HCT116 (cell line): Measurements from ENCODE around the gene CLCA4. TPM values are rescaled to one million over a fixed set of nuclear protein-coding genes. Genes with fewer than 3 reads are reported as not detected.

Experiments used
- ATAC-seq: fragments of 200-7000 bp; cut with Tn5 transposase; 2 replicates; pipeline ENCODE4 v1.9.1; 2020; ENCODE audit warnings: mild to moderate bottlenecking, moderate library complexity
- BruUV-seq: library from RNA; stranded (reverse); fragments of 400-500 nt; replicated peaks from 2 replicates; lab custom pipeline; 2021; lab: Mats Ljungman, UMichigan
- CTCF ChIA-PET: fragments of 300-600 bp; sonication (Branson Sonifier 250); formaldehyde crosslinking; loops from one replicate; lab custom pipeline; 2021; ENCODE audit warnings: antibody characterized with exemption; lab: Charles Lee
- POLR2A ChIA-PET: fragments of 300-600, 350-600 bp; sonication (Branson Sonifier 250); formaldehyde crosslinking; loops from one replicate; lab custom pipeline; 2021; ENCODE audit warnings: antibody characterized with exemption; lab: Charles Lee
- RAD21 ChIA-PET, 2 experiments: fragments of 300-600 bp; sonication (Branson Sonifier 250); formaldehyde crosslinking; loops; one replicate each; lab custom pipeline; 2023; ENCODE audit warnings: low total read pairs in 2 of 2; ENCODE audit not compliant: uncharacterized antibody in 2 of 2, unreplicated experiment in 2 of 2, low non-redundant PET in 1 of 2; lab: Charles Lee
- DNase-seq: peaks from one replicate; pipeline ENCODE4 v3.0.0-alpha.2; 2010; ENCODE audit warnings: low read depth, low spot score
- H2AFZ ChIP-seq: fragments of 200-600 bp; shearing (Covaris generic), sonication (generic); 2 replicates; pipeline ENCODE4 v1.6.1; 2017; ENCODE audit warnings: low read depth, mixed run types, mixed read lengths, antibody characterized with exemption, low read length; ENCODE audit not compliant: poor library complexity, severe bottlenecking
- H3K27ac ChIP-seq: 2 replicates; pipeline ENCODE4 v1.5.1; 2012; ENCODE audit warnings: low read depth, low read length
- H3K27me3 ChIP-seq: fragments of 200-600 bp; sonication (generic); 2 replicates; pipeline ENCODE4 v1.6.1; 2016; ENCODE audit warnings: mixed run types, low read length, mixed read lengths; ENCODE audit not compliant: insufficient read depth
- H3K36me3 ChIP-seq, 2 experiments: fragments of 200-500 bp in 1 of 2; fragments of 200-600 bp in 1 of 2; sonication (Bioruptor generic) in 1 of 2; sonication (generic) in 1 of 2; 2 replicates each; pipeline versions ENCODE4 v1.5.1 to v1.6.1; 2014 to 2016; ENCODE audit warnings: low read length in 2 of 2, inconsistent platforms in 1 of 2, mixed read lengths in 1 of 2, mixed run types in 1 of 2; ENCODE audit not compliant: insufficient read depth in 2 of 2, control insufficient read depth in 1 of 2
- H3K4me1 ChIP-seq, 2 experiments: fragments of 200-600 bp in 1 of 2; sonication (generic) in 1 of 2; 2 replicates each; pipeline versions ENCODE4 v1.5.1 to v1.6.1; 2012 to 2017; ENCODE audit warnings: low read length in 2 of 2, inconsistent platforms in 1 of 2, mild to moderate bottlenecking in 1 of 2, mixed read lengths in 1 of 2, mixed run types in 1 of 2, moderate library complexity in 1 of 2; ENCODE audit not compliant: insufficient read depth in 2 of 2, control insufficient read depth in 1 of 2
- H3K4me2 ChIP-seq: fragments of 200-600 bp; sonication (generic); 2 replicates; pipeline ENCODE4 v1.6.1; 2017; ENCODE audit warnings: mixed run types, low read length, mixed read lengths
- H3K4me3 ChIP-seq, 2 experiments: fragments of 200-600 bp in 1 of 2; sonication (generic) in 1 of 2; replicated peaks in 1 of 2; 2 replicates each; pipeline ENCODE4 v1.5.1; 2011 to 2016; ENCODE audit warnings: low read length in 2 of 2, control low read depth in 1 of 2, low read depth in 1 of 2, mild to moderate bottlenecking in 1 of 2, mixed read lengths in 1 of 2, mixed run types in 1 of 2
- H3K79me2 ChIP-seq: fragments of 200-600 bp; sonication (generic); 2 replicates; pipeline ENCODE4 v1.6.1; 2017; ENCODE audit warnings: mild to moderate bottlenecking, mixed run types, low read length, moderate library complexity, mixed read lengths; ENCODE audit not compliant: insufficient read depth
- H3K9ac ChIP-seq: fragments of 200-600 bp; sonication (generic); 2 replicates; pipeline ENCODE4 v1.6.1; 2016; ENCODE audit warnings: low read length, mixed read lengths
- H3K9me2 ChIP-seq: fragments of 200-600 bp; sonication (generic), shearing (Covaris generic); 2 replicates; pipeline ENCODE4 v1.6.1; 2017; ENCODE audit warnings: mixed run types, mild to moderate bottlenecking, moderate library complexity; ENCODE audit not compliant: insufficient read depth
- H3K9me3 ChIP-seq, 2 experiments: fragments of 200-500 bp in 1 of 2; fragments of 200-600 bp in 1 of 2; sonication (Bioruptor generic) in 1 of 2; sonication (generic) in 1 of 2; 2 replicates each; pipeline ENCODE4 v1.6.1; 2014 to 2017; ENCODE audit warnings: low read length in 2 of 2, mixed read lengths in 2 of 2, inconsistent platforms in 1 of 2, low read depth in 1 of 2, mild to moderate bottlenecking in 1 of 2, mixed run types in 1 of 2, moderate library complexity in 1 of 2; ENCODE audit not compliant: control insufficient read depth in 1 of 2, insufficient read depth in 1 of 2
- H4K20me1 ChIP-seq: fragments of 200-600 bp; sonication (generic), shearing (Covaris generic); 2 replicates; pipeline ENCODE4 v1.6.1; 2017; ENCODE audit warnings: mixed run types, mild to moderate bottlenecking, moderate library complexity; ENCODE audit not compliant: insufficient read depth
- ATF3 ChIP-seq: IDR thresholded peaks from 2 replicates; pipeline ENCODE4 v1.6.1; 2012
- CBX3 ChIP-seq: IDR thresholded peaks from 2 replicates; pipeline ENCODE4 v1.6.1; 2012; ENCODE audit warnings: low read depth
- CEBPB ChIP-seq: IDR thresholded peaks from 2 replicates; pipeline ENCODE4 v1.6.1; 2012; ENCODE audit warnings: low read depth
- CTCF ChIP-seq, 3 experiments: fragments of 200-600 bp in 1 of 3; sonication (generic) in 1 of 3; IDR thresholded peaks in 2 of 3; conservative IDR thresholded peaks in 1 of 3; 2 replicates each; pipeline ENCODE4 v1.5.1; 2012 to 2017; ENCODE audit warnings: low read depth in 2 of 3, low read length in 2 of 3, antibody characterized with exemption in 1 of 3, borderline replicate concordance in 1 of 3, control low read depth in 1 of 3, mild to moderate bottlenecking in 1 of 3, mixed read lengths in 1 of 3, mixed run types in 1 of 3, moderate library complexity in 1 of 3; ENCODE audit not compliant: insufficient read depth in 1 of 3
- ELF1 ChIP-seq: IDR thresholded peaks from 2 replicates; pipeline ENCODE4 v1.6.1; 2012; ENCODE audit warnings: low read depth, borderline replicate concordance
- EZH2 ChIP-seq: fragments of 200-600 bp; sonication (generic); IDR thresholded peaks from 2 replicates; pipeline ENCODE4 v1.6.1; 2017; ENCODE audit warnings: antibody characterized with exemption, mixed run types
- EZH2phosphoT487 ChIP-seq: fragments of 200-600 bp; IDR thresholded peaks from 2 replicates; pipeline ENCODE4 v1.6.1; 2018; ENCODE audit warnings: antibody characterized with exemption, borderline replicate concordance
- FOSL1 ChIP-seq: IDR thresholded peaks from 2 replicates; pipeline ENCODE4 v1.6.1; 2012; ENCODE audit warnings: low read depth
- JUND ChIP-seq: IDR thresholded peaks from 2 replicates; pipeline ENCODE4 v1.6.1; 2012
- POLR2A ChIP-seq: IDR thresholded peaks from 2 replicates; pipeline ENCODE4 v1.7.0; 2011; ENCODE audit warnings: borderline replicate concordance; ENCODE audit not compliant: insufficient read depth, insufficient read length; ENCODE audit errors: extremely low read depth
- POLR2AphosphoS5 ChIP-seq: IDR thresholded peaks from 2 replicates; pipeline ENCODE4 v1.6.1; 2011; ENCODE audit warnings: mild to moderate bottlenecking, low read depth, low read length, moderate library complexity
- SIN3A ChIP-seq: IDR thresholded peaks from 2 replicates; pipeline ENCODE4 v1.6.1; 2012; ENCODE audit warnings: low read depth
- SRF ChIP-seq: IDR thresholded peaks from 2 replicates; pipeline ENCODE4 v1.6.1; 2012; ENCODE audit warnings: low read depth
- TCF7L2 ChIP-seq: IDR thresholded peaks from 2 replicates; pipeline ENCODE4 v1.7.0; 2011; ENCODE audit warnings: borderline replicate concordance, inconsistent platforms; ENCODE audit not compliant: insufficient read depth, insufficient read length; ENCODE audit errors: extremely low read depth
- ZBTB33 ChIP-seq: IDR thresholded peaks from 2 replicates; pipeline ENCODE4 v1.6.1; 2011; ENCODE audit warnings: mild to moderate bottlenecking, low read length, moderate library complexity; ENCODE audit not compliant: insufficient replicate concordance; ENCODE audit errors: extremely low read depth
- ZNF274 ChIP-seq: fragments of 200-500 bp; sonication (Bioruptor generic); IDR thresholded peaks from 2 replicates; pipeline ENCODE4 v1.6.1; 2014; ENCODE audit warnings: mild to moderate bottlenecking, low read depth, low read length, inconsistent platforms
- intact Hi-C: fragments of 100-400 bp; cut with micrococcal nuclease; formaldehyde crosslinking; loops from 2 replicates; pipeline ENCODE4 v1.10.0; 2022
- total RNA-seq: library from RNA; stranded (reverse); gene quantifications from one replicate; pipeline ENCODE4 v1.2.1, GENCODE V29; 2021; ENCODE audit not compliant: unreplicated experiment
- TF ChIP-seq, protein P1 (sequence below): IDR thresholded peaks from 2 replicates; pipeline ENCODE4 v1.6.1; 2012; ENCODE audit warnings: low read depth
- TF ChIP-seq, protein P2 (sequence below): IDR thresholded peaks from 2 replicates; pipeline ENCODE4 v1.6.1; 2012

Gene CLCA4
- total RNA-seq, 1 experiment from 2014 or later: not detected

DNA sequence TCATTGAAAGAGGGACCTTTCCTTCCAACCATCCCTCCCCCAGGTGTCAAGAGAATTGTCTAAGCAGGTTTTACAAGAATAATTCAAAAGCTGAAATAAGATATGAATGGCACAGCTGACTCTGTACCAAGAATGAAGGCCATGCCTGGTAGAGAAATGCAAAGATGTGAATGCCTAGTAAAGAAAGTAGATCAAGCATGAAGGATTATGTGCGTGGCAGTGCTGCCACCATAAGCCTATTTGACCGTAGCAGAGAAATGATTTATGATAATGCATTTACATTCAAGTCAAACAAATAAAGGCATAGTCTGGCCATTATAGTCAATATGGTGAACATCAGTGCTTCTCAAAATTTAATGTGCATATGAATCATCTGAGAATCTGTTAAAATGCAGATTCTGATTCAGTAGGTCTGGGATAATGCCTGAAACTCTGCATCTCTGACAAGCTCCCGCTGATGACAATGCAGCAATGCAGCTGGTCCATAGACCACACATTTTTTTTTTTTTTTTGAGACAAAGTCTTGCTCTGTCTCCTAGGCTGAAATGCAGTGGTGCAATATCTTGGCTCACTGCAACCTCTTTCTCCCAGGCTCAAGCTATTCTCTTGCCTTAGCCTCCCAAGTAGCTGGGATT is 16.6 kb upstream of the CLCA4 start:
- Histone ChIP-seq H3K9me3 (no peaks in the 10 kb centered on the region), H3K27ac (no peak overlapping the region), H3K9me2 (no peaks in the 10 kb centered on the region), H3K4me2 (no peak overlapping the region), H2AFZ (no peak overlapping the region), H3K79me2 (no peaks in the 10 kb centered on the region), H3K27me3 (no peaks in the 10 kb centered on the region), H4K20me1 (no peaks in the 10 kb centered on the region), H3K9ac (no peak overlapping the region), H3K36me3 (no peaks in the 10 kb centered on the region), H3K4me3 (no peak overlapping the region), H3K4me1 (no peaks in the 10 kb centered on the region)
- POLR2A ChIA-PET: no interaction called here
- DNase-seq (no peak), ATAC-seq (no peak)
- TF ChIP-seq SIN3A (no peak), CBX3 (no peak), POLR2AphosphoS5 (no peak), ELF1 (no peak), CEBPB (no peak), CTCF (IDR thresholded peaks at IDR 0.05 in 2 of 3, conservative IDR thresholded peaks at IDR 0.05 in 1 of 3; ENCODE audit: borderline replicate concordance in 1 of 3, insufficient read depth in 1 of 3, low read depth in 2 of 3, low read length in 2 of 3) (no peak), JUND (no peak), EZH2phosphoT487 (no peak), ATF3 (no peak), ZNF274 (no peak), POLR2A (no peak), EZH2 (no peak), FOSL1 (no peak), TCF7L2 (no peak), SRF (no peak), ZBTB33 (no peak)
- TF ChIP-seq, protein P1, sequence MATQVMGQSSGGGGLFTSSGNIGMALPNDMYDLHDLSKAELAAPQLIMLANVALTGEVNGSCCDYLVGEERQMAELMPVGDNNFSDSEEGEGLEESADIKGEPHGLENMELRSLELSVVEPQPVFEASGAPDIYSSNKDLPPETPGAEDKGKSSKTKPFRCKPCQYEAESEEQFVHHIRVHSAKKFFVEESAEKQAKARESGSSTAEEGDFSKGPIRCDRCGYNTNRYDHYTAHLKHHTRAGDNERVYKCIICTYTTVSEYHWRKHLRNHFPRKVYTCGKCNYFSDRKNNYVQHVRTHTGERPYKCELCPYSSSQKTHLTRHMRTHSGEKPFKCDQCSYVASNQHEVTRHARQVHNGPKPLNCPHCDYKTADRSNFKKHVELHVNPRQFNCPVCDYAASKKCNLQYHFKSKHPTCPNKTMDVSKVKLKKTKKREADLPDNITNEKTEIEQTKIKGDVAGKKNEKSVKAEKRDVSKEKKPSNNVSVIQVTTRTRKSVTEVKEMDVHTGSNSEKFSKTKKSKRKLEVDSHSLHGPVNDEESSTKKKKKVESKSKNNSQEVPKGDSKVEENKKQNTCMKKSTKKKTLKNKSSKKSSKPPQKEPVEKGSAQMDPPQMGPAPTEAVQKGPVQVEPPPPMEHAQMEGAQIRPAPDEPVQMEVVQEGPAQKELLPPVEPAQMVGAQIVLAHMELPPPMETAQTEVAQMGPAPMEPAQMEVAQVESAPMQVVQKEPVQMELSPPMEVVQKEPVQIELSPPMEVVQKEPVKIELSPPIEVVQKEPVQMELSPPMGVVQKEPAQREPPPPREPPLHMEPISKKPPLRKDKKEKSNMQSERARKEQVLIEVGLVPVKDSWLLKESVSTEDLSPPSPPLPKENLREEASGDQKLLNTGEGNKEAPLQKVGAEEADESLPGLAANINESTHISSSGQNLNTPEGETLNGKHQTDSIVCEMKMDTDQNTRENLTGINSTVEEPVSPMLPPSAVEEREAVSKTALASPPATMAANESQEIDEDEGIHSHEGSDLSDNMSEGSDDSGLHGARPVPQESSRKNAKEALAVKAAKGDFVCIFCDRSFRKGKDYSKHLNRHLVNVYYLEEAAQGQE: no peak
- TF ChIP-seq, protein P2, sequence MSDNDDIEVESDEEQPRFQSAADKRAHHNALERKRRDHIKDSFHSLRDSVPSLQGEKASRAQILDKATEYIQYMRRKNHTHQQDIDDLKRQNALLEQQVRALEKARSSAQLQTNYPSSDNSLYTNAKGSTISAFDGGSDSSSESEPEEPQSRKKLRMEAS: no peak
- CTCF ChIA-PET: no interaction called here
- BruUV-seq: no TSS peak
- RAD21 ChIA-PET: no interaction called here
- intact Hi-C loops: no loop called here
